T-helper 9 cell (primary cell): ENCODE results near the gene TMX1.

ENCODE experiments used
- DNase-seq: peaks from one replicate; pipeline ENCODE4 v3.0.0-alpha.2; 2020

The TMX1 gene

DNA sequence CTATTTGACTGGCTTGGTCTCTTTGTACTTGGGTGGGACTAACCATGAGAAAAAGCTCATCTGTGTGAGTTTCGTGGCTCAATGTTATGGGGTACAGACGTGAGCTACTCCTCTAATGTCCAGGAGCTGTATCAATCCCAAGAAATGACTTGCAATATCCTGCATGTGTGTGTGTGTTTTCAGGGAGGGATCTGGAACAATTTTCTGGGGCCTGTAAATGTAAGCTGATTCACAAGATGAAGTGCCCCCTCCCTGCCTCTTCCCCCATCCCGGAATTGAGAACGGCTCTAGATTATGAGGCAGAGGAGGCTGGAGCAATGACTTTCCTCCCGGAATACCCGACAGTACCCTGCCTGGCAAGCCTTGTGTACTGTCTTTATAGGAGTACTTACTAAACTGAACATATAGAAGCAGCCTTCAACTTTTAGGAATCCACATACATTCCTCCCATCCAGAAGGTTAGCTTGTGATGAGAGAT is 53.9 kb downstream of the TMX1 start:
- no peak for DNase-seq

DNA sequence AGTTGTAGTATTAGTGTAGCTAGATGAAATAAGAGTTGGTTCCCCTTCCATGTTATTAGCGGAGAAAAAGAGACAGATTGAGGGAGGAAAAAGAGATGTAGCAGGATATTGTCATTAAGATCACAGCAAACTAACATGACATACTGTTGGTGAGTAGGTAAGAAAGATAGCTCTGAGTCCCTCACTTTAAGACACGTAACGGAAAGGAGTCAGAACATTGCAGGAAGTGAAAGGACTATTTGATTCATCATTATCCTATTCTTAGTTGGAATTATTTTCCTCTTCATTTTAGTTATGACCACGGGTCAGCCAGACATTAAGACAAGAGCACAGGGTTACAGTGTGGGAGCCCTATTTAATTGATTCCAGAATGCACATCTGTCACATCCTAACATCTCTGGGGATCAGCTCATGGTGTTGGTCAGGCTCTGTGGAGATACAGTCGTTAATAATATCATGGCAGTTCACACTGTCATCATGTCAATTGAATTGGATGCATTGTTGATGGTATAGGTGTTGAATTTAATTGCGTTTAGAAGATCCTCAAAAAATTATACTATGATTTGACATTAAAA is 55.0 kb downstream of the TMX1 start:
- no peak for DNase-seq

DNA sequence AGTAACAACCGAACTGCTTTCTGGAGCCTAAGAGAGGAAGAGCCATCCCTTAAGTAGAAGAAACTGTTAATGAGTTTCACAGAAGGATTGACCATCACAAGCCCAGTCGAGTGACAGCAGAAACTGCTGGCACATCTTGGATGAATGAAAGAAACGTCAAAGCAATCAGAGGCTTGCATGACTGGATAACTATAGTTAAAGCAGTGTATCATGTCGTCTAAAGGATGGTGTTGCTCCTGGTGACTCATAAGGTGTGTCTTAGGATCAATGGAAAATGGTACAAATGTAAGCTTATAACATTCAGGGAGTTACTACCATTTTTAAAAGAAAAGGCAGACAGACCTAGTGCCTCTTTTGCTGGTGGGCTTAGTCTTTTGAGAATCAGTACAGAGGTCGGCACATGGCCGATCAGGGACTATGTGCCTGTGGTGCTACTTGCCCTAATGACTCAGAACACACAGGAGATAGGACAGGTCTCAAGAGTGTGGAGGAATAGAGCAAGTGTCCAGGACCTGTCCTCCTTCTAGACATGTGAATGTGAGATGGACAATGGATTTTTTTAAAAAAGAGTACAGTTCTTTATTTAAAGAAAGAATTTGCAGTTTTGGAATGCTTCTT is 55.7 kb downstream of the TMX1 start:
- no peak for DNase-seq

DNA sequence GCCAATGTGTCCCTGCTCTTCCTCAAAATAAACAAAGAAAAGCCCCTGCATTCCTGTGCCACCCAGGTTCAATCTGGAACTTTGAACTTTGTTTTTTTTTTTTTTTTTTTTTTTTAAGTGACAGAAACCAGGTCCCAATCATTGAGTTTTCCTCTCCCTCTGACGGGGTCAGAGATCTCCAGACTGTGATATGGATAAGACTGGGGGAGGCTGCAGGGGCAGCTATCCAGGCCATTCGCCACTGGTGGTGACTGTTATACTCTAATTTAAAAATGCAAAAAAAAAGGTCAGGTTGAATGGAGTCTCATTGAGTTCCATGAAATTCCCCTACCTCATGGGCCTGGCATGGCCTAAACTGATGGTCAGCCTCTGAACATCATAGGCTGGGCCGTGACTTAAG is 57.0 kb downstream of the TMX1 start:
- no peak for DNase-seq

DNA sequence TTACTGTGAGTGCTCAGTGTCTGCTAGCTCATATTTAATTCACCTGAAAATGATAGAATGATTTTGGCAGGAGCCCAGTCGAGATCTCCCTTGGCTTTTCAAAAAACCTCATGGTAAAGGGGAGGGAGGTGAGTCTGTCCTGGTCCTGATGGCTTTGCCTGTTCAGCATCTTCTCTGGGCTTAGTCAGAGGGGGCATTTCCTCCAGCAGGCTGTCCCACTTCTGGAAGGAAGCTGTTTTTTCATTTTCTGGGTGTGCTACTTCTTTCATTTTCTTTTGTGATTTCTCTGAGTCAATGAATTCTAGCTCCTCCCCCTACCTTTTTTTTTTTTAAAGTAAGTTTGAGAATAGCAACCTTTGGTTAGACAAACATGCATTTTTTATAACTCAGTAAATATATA is 58.8 kb downstream of the TMX1 start:
- DNase-seq = no peak

DNA sequence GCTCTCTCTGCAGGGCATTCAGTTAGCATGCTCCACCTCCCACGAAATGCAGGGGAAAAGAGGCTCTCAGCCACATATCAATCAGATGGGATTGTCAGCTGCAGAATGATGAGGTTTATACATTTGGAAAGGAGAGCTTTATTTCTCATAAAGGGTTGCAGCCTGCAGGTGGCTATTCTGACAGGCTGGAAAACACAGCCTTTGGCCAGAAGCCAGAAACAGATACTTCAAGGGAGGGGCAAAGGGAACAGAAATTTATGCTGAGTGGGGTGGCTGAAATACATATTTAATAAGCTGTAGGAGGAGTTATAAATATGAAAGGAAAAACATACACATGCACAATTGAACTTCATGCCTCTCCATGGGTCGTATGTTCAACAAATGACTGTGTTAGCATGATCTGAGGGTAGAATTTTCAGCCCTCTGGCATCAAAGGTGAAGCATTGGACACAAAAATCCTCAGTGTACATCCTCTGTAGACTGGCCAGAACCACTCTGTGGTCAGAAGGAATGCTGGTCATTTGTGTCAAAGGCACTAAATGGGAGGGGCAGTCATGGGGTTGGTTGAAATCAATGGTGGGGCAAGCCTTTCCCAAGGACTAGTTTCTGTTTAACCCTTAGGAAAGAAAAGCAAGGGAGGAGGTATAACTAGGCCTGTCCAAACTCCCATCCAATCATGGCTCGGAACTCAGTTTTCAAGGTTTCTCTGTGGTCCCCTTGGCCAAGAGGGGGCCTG is 62.4 kb downstream of the TMX1 start:
- no peak for DNase-seq

DNA sequence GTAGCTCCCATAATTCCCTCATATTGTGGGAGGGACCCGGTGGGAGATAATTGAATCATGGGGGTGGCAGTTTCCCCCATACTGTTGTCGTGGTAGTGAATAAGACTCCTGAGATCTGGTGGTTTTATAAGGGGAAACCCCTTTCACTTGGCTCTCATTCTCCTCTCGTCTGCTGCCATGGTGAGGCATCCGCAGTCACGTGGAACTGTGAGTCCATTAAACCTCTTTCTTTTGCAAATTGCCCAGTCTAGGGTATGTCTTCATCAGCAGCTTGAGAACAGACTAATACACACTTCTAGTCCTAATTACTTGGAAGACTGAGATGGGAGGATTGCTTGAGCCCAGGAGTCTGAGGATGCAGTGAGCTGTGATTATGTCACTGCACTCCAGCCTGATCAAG is 64.4 kb downstream of the TMX1 start:
- no peak for DNase-seq

DNA sequence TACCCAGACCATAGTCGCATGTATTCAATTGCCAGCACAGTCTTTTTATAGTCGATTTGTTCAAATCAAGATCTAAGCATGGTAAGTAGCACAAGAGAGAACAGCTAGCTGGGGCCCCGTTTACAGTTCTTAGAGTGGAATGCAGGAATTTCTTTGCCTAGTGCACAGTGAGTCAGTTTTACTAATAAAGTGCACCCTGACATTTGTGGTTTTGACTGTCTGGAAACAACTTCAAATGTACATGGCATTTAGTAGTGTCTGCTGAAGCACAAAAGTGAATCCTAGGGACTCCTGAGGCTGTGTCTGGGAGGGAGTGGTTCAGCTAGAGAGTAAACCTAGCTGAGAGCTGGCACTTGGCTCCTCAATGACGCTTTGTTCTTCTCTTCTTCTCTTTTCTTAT is 64.9 kb downstream of the TMX1 start:
- no peak for DNase-seq

DNA sequence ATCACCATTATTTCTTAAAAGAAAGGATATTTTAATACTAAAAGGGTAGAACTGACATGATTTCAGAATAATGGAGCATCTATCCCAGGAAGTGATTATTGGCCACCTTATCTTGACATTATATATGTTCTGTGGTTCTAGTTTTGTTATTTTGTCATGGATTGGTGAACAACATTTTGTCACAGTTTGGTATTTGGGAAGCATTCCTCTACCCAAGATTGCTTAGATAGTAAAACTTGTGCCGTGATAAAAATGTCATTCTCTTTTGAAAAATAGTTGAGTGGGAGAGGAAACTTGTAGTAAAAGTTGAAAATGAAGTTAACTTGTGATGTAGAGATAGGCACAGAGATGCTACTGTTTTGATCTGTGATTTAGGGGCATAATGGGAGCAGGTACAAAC is 65.7 kb downstream of the TMX1 start:
- DNase-seq = no peak
